OCI-LY1 (cell line): ENCODE data around the gene LRRC3C.
"Not testable (repeated sequence)": the region's sequence is repeated elsewhere in the genome, so short reads cannot be mapped to it uniquely, and the experiment has no call there.

ENCODE experiments used
- CTCF ChIP-seq: fragments of 200-600 bp; sonication (generic), shearing (Covaris generic); IDR thresholded peaks from 2 replicates; pipeline ENCODE4 v1.5.1; 2017; ENCODE audit warnings: mild to moderate bottlenecking, antibody characterized with exemption, low read length, moderate library complexity, mixed read lengths
- EZH2 ChIP-seq: fragments of 200-600 bp; sonication (generic), shearing (Covaris generic); IDR thresholded peaks from 2 replicates; pipeline ENCODE4 v1.8.0; 2017; ENCODE audit warnings: borderline replicate concordance, mixed run types, mild to moderate bottlenecking, antibody characterized with exemption, low read length, moderate library complexity, mixed read lengths

GRCh38 chr17:39886102-39886501 is 41.4 kb upstream of the LRRC3C start:
- not testable (repeated sequence) for TF ChIP-seq CTCF, EZH2
